Skin of body (tissue), 3 donors: Measurements from ENCODE around the gene MAPT. TPM values are rescaled to one million over a fixed set of nuclear protein-coding genes. Genes with fewer than 3 reads are reported as not detected.

ENCODE experiments used
- DNase-seq: peaks from one replicate; lab custom pipeline; 2025; lab: John Stamatoyannopoulos, UW
- small RNA-seq: library from RNA; depleted of rRNA; stranded (forward); fragments of <200 nt; gene quantifications from one replicate; pipeline ENCODE3, GENCODE V24; 2014; ENCODE audit warnings: low replicate concordance
- total RNA-seq: library from RNA; depleted of rRNA; stranded (reverse); fragments of >200 nt; gene quantifications from one replicate; pipeline ENCODE4 v1.2.3, GENCODE V29; 2014

MAPT gene
- total RNA-seq, 1 donor from 2014 or later: 4.8 TPM

DNA sequence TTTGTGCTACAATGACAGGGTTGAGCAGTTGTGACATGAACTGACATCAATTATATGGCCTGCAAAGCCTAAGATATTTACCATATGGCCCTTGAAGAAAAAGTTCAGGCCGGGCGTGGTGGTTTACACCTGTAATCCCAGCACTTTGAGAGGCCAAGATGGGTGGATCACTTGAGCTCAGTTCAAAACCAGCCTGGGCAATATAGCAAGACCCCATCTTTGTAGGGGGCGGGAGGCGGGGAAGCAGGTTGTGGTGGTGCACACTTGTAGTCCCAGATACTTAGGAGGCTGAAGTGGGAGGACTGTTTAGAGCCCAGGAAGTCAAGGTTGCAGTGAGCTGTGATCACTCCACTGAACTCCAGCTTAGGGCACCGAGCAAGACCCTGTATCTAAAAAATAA, 153.0 kb downstream of the MAPT start:
- no peak for DNase-seq

DNA sequence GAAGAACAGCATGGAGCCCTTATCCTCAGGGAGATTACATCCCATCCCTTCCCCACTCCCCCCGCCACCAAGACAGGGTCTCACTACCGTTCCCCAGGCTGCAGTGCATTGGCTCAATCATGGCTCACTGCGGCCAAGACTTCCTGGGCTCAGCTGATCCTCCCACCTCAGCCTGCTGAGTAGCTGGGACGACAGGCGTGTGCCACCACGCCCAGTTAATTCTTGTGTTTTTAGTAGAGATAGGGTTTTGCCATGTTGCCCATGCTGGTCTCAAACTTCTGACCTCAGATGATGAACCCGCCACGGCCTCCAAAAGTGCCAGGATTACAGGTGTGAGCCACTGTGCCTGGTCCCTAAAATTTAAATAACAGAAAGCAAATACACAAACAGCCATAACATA, 153.5 kb downstream of the MAPT start:
- no peak for DNase-seq

DNA sequence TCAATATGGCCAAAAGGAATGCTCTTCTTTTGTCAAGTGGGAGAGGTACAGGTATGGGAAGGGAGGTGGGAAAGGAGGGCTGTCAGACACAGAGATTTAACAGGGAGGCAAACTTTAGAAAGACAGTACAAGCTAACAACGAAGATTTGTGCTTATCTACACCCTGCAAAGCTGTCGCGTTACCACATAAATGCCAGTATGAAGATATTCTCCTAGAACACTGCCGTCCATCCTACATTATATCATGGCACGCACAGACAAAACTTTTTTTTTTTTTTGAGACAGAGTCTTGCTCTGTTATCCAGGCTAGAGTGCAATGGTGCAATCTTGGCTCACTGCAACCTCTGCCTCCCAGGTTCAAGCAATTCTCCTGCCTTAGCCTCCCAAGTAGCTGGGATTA, 155.3 kb downstream of the MAPT start:
- DNase-seq: no peak

DNA sequence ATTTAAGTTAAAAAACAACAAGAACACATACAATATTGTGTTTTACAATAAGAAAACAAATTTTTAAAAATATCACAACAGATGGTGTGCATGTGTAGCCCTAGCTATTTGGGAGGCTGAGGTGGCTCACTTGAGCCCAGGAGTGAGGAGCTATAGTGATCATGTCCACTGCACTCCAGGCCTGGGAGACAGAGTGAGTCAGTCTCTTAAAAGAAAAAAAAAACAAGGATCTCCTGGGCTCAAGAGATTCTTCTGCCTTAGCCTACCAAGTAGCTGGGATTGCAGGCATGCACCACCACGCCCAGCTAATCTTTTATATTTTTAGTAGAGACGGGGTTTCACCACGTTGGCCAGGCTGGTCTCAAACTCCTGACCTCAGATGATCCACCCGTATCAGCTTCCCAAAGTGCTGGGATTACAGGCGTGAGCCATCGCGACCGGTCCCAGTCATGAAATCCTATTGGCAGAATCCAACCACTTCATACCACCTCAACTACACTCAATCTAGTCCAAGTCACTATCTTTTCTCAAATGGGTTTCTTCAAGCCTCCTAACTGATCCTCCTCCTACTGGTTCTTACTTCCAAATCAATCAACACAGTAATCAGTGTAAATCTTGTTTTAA, 159.7 kb downstream of the MAPT start:
- no peak for DNase-seq

DNA sequence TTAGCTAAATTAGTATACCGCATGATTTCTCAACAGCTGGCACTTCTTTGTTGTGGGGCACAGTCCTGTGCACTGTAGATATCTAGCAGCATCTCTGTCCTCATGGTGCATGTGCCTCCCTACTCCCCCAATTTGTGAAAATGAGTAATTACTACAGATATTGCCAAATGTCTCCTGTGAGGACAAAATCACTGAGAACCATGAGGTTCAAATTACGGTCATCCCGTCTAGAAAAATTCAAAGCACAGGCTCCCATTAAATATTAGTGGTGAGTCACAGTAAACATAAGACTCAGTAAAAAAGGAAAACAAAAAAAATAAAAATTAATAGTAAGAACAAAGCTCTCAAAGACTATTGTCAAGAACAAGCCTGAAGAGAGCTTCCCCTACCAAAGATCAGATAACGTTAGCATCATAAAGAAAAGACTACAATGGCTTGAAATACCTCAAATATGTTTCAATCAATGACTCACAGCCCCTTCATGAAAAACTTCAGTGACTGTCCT, 162.5 kb downstream of the MAPT start:
- no peak for DNase-seq

DNA sequence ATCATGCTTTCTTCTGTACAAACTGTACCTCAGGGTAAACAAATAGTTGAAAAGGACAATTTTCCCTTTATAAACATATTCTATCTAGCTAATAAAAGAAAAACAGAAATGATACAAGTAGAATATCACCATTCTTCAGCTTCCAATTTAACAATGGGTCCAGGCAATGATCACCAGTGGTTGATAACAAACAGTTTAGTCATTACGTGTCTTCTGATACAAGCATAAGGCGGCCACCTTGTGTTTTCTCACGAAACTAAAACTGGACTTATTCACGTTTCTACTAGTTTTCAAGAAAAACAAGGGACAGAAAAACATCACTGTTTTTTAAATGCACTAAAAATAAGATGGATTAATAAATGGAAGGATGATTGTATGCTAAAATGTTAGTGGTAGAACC, 163.0 kb downstream of the MAPT start:
- no peak for DNase-seq

DNA sequence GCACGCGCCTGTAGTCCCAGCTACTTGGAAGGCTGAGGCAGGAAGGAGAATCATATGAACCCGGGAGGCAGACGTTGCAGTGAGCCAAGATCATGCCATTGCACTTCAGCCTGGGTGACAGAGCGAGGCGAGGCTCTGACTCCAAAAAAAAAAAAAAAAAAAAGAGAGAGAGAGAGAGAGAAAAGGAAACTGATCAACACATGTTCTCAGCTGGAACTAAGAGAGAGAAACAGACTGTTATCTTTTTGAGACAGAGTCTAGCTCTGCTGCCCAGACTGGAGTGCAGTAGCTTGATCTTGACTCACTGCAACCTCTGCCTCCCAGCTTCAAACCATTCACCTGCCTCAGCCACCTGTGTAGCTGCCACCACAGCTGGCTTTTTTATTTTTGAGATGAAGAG, 165.1 kb downstream of the MAPT start:
- DNase-seq: no peak

DNA sequence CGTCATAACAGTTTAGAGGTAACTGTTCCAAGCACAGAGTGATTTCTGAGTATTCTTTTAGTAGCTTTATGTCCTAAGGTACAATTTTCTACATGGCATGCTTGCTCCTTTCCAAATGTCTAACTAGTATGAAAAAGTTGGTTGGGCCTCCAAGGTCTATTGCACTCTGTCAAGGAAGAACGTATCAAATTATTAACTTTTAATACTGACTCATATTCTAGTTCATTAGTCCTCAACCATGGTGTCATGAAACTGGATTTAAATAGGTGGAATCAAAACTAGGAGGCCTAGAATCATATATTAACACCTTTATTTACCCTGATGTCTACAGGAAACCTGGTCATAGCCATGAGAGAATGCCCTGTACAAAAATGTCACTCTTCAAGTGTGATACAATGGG, 166.1 kb downstream of the MAPT start:
- DNase-seq: no peak

DNA sequence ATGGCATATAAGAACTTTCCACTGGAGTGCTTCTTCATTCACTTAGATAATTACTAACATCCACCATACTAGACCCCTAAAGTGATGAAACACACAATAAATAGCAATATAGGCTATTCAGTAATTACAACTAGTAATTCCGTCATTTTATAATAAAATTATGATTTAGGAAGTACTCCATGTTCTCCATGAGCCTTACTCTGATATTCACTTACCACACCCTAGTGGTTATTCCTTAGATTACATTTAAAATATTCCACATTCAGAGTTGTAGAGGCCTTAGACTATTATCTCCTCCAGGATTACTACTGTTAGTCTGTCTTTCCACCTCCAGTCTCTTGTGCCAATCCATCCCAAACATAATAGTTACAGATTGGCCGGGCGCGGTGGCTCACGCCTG, 167.1 kb downstream of the MAPT start:
- no peak for DNase-seq

DNA sequence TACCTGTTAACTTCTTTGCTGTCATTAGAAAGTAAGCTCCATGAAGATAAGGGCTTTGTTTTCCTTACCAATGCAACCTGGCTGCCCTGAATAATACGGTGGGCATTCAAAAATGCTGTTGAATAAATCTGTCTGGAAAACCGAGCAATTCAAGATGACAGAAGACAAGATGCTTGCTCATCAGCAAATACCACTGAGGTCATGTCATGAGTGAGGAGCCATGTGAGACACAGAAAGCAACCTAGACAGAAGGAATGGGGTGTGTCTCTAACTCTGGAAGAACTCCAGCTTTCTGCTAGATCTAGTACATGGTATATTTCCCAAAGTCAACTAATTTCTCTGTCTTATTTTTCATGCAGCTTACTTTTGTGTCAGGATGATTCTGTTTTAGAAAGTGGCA, 168.9 kb downstream of the MAPT start:
- DNase-seq: no peak

DNA sequence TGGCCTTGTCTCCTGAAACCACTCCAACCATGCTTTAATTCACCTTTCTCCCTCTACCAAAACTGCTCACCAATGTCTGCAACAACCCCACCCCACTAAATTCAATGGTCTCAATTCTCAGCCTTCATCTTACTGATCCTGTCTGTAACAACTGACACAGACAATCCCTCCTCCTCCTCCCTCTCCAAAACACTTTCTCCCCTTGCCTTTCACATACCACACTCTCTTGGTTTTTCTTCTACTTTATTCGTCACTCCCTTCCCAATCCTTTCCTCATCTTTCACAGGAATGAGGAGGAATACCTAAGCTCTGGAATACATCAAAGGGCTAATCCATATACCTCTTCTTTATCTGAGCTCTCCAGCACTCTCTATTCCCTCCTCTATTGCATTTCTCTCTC, 170.1 kb downstream of the MAPT start:
- DNase-seq: no peak

DNA sequence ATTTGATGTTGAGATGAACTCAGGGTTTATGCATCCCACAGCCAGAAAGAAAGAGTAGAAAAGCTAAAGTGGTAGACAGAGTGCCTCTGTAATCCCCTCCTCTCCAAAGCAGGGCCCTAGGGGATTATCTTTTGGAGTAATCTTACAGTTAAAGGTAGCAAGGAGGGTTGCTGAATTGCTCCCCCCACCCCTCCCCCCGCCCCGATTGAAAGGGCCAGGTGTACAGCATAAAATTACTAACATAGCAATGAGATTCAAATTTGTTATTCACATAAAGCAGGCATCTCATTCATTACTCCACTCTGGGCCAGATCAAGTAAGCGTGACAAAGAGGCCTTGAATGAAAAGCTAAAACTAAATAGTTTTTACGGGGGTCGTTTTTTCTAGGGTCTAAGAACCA, 177.4 kb downstream of the MAPT start:
- DNase-seq: no peak

DNA sequence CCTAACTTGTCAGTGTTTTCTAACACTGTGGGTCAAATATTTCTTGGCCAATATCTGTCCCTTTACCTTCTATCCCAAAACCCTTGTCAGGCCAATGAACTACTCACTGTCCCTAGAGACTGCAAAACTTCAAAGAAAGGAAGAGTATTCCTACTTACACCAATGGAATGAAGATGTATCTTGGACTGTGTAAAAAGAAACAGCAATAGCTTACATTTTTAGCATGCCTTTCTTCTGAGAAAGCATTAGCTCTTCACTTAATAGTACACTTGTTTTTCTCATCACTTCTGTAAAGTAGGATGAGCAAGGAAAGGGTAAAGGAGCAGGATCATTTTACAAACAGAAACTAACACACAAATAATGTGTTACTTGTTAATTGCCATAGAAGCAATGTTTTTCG, 178.6 kb downstream of the MAPT start:
- no peak for DNase-seq

DNA sequence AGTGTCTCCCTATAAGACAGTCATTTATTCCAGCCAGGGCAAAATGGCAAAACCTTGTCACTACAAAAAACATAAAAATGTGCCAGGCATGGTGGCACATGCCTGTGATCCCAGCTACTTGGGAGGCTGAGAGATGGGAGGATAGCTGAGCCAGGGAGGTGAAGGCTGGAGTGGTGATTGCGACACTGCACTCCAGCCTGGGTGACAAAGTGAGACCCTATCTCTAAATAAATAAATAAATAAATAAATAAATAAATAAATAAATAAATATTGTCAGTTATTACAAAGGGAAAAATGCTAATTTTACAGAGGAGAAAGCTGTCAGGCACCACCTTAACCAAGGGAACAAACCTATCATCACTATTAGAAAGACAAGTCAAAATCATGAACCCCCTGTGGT, 180.2 kb downstream of the MAPT start:
- no peak for DNase-seq

Small RNA genes lying within 50 kb of the gene (small RNA-seq; reads per million reads assigned to genes)
- gene RF00017: not detected

Other genes starting within 250 kb of the MAPT start
- gene CRHR1, start 110.2 kb upstream of the MAPT start, total RNA-seq: 0.39 TPM
- not detected for gene SPPL2C, start 49.7 kb upstream of the MAPT start, total RNA-seq
- not detected for gene STH, start 104.7 kb downstream of the MAPT start, total RNA-seq